Posterior vena cava (tissue), 2 donors: ENCODE measurements around the gene LY6G6C. TPM values are rescaled to one million over a fixed set of nuclear protein-coding genes. Genes with fewer than 3 reads are reported as not detected.
"Not testable (repeated sequence)": the region's sequence is repeated elsewhere in the genome, so short reads cannot be mapped to it uniquely, and the experiment has no call there.

Experiments used
- DNase-seq: peaks from one replicate; pipeline ENCODE4 v3.0.0-alpha.2; 2020; ENCODE audit warnings: low spot score
- intact Hi-C, 2 donors: fragments of 100-400 bp; cut with DNase I; formaldehyde crosslinking; loops; one replicate each; pipeline versions ENCODE4 v1.14.1 to v1.14.2; 2022 to 2023
- total RNA-seq, 2 donors: library from RNA; stranded (reverse); fragmentation: NEBNext Ultra II Directional; extraction: Animal tissue kit (Norgen Biotek cat#: 25700); gene quantifications; one replicate each; pipeline ENCODE4 v1.2.1, GENCODE V29; 2021
- donor health status: DM: yes; HTN: yes; CAD: no.
- donor health status: DM: yes; HTN: yes; CAD: no.

LY6G6C gene
- total RNA-seq, 2 donors from 2014 or later = not detected

- intact Hi-C loops = no loop called here
- no peak for DNase-seq
Observed at GRCh38 chr6:31715022-31715958, 6.3 kb downstream of the LY6G6C start, which contains the start of gene LY6G6D. Gene LY6G6D, plus strand, starts transcription at chr6:31715348. Its CDS starts 8 bp downstream, at chr6:31715356.

- DNase-seq = no peak
- intact Hi-C loops = loop anchor here in 1 of 2 donors (1.0 kb wide), 1 partner anchor 19 kb away; no protein-coding TSS in a partner anchor
Observed at GRCh38 chr6:31713991-31714684, 7.4 kb downstream of the LY6G6C start.

- DNase-seq = no peak
- intact Hi-C loops = loop anchor here in 1 of 2 donors (1.0 kb wide), 1 partner anchor 20 kb away; no protein-coding TSS in a partner anchor
Observed at GRCh38 chr6:31713465-31713864, 8.1 kb downstream of the LY6G6C start.

GRCh38 chr6:31712296-31712695, 9.2 kb downstream of the LY6G6C start:
- no peak for DNase-seq
- intact Hi-C loops = no loop called here

- intact Hi-C loops = no loop called here
Observed at GRCh38 chr6:31711233-31711632, 10.3 kb downstream of the LY6G6C start.

GRCh38 chr6:31710523-31711219, 10.9 kb downstream of the LY6G6C start:
- DNase-seq = no peak
- intact Hi-C loops = no loop called here

More at GRCh38 chr6:31711233-31711632, 10.3 kb downstream of the LY6G6C start:
- DNase-seq = no peak

- DNase-seq, intact Hi-C loops: not testable (repeated sequence)
Observed at GRCh38 chr6:31709157-31709556, 12.4 kb downstream of the LY6G6C start.

GRCh38 chr6:31708224-31708623, 13.3 kb downstream of the LY6G6C start:
- intact Hi-C loops = no loop called here
- no peak for DNase-seq

- DNase-seq = no peak
- intact Hi-C loops = no loop called here
Observed at GRCh38 chr6:31707701-31708100, 13.8 kb downstream of the LY6G6C start.

GRCh38 chr6:31706599-31706998, 14.9 kb downstream of the LY6G6C start, which contains the start of gene LY6G6F:
Gene LY6G6F, plus strand, starts transcription at chr6:31706866. Its CDS starts 41 bp downstream, at chr6:31706907.
- DNase-seq = no peak
- intact Hi-C loops = no loop called here

GRCh38 chr6:31705931-31706330, 15.6 kb downstream of the LY6G6C start:
- no peak for DNase-seq
- intact Hi-C loops = no loop called here

- intact Hi-C loops = no loop called here
- DNase-seq = peak; percentile 100
Observed at GRCh38 chr6:31702819-31703716, 18.5 kb downstream of the LY6G6C start, which contains the start of gene ABHD16A. Gene ABHD16A, minus strand, starts transcription at chr6:31703324. Its CDS starts 43 bp downstream, at chr6:31703281.

GRCh38 chr6:31702405-31702818, 19.1 kb downstream of the LY6G6C start:
- intact Hi-C loops = no loop called here
- no peak for DNase-seq

GRCh38 chr6:31701666-31702404, 19.7 kb downstream of the LY6G6C start:
- intact Hi-C loops = no loop called here
- no peak for DNase-seq

GRCh38 chr6:31700740-31701401, 20.7 kb downstream of the LY6G6C start:
- intact Hi-C loops = no loop called here
- DNase-seq = no peak

- DNase-seq = no peak
- intact Hi-C loops = no loop called here
Observed at GRCh38 chr6:31697555-31697954, 24.0 kb downstream of the LY6G6C start.

GRCh38 chr6:31693535-31693934, 28.0 kb downstream of the LY6G6C start:
- no peak for DNase-seq
- intact Hi-C loops = no loop called here
